Measurements from ENCODE around the gene PTPRO. TPM values are rescaled to one million over a fixed set of nuclear protein-coding genes. Genes with fewer than 3 reads are reported as not detected.

Gene PTPRO
- total RNA-seq, 4 donors from 2014 or later = 1.2 to 4.1 (median 2.1) TPM

GRCh38 chr12:15555446-15555845 lies 233.1 kb downstream of the PTPRO start:
- H3K9me3 ChIP-seq = no peaks in the 10 kb centered on the region
- no peaks in the 10 kb centered on the region for H3K27me3 ChIP-seq
- H3K4me1 ChIP-seq = no peaks in the 10 kb centered on the region
- H3K4me3 ChIP-seq = no peak overlapping the region
- H3K27ac ChIP-seq = no peak overlapping the region
- no peak for DNase-seq
- no peaks in the 10 kb centered on the region for H3K36me3 ChIP-seq
- TF ChIP-seq POLR2A (IDR thresholded peaks at IDR 0.05) = no peak
- TF ChIP-seq CTCF (IDR thresholded peaks at IDR 0.05) = no peak

GRCh38 chr12:15556411-15557102 lies 234.2 kb downstream of the PTPRO start:
- no peak overlapping the region for H3K4me3 ChIP-seq
- no peak for DNase-seq

GRCh38 chr12:15558915-15559528 lies 236.7 kb downstream of the PTPRO start:
- TF ChIP-seq CTCF (IDR thresholded peaks at IDR 0.05) (no peak), POLR2A (IDR thresholded peaks at IDR 0.05) (no peak)
- Histone ChIP-seq H3K4me1 (no peaks in the 10 kb centered on the region), H3K4me3 (no peak overlapping the region), H3K27me3 (no peaks in the 10 kb centered on the region), H3K27ac (no peak overlapping the region), H3K36me3 (no peaks in the 10 kb centered on the region), H3K9me3 (no peaks in the 10 kb centered on the region)
- no peak for DNase-seq

More at GRCh38 chr12:15556411-15557102, 234.2 kb downstream of the PTPRO start:
- no peaks in the 10 kb centered on the region for H3K27me3 ChIP-seq
- H3K36me3 ChIP-seq = no peaks in the 10 kb centered on the region
- H3K4me1 ChIP-seq = no peaks in the 10 kb centered on the region
- TF ChIP-seq CTCF (IDR thresholded peaks at IDR 0.05) = no peak
- no peak for TF ChIP-seq POLR2A (IDR thresholded peaks at IDR 0.05)
- no peak overlapping the region for H3K27ac ChIP-seq
- no peaks in the 10 kb centered on the region for H3K9me3 ChIP-seq

- Histone ChIP-seq H3K27me3 (no peaks in the 10 kb centered on the region), H3K36me3 (no peaks in the 10 kb centered on the region), H3K4me1 (no peaks in the 10 kb centered on the region), H3K4me3 (no peak overlapping the region), H3K27ac (no peak overlapping the region), H3K9me3 (no peaks in the 10 kb centered on the region)
- DNase-seq = no peak
- no peak for TF ChIP-seq CTCF (IDR thresholded peaks at IDR 0.05)
- no peak for TF ChIP-seq POLR2A (IDR thresholded peaks at IDR 0.05)
These were observed 239.1 kb downstream of the PTPRO start for GRCh38 chr12:15561396-15561795.

- H3K4me1 ChIP-seq = no peaks in the 10 kb centered on the region
- no peaks in the 10 kb centered on the region for H3K27me3 ChIP-seq
- no peak overlapping the region for H3K4me3 ChIP-seq
- TF ChIP-seq POLR2A (IDR thresholded peaks at IDR 0.05) = no peak
- no peak for TF ChIP-seq CTCF (IDR thresholded peaks at IDR 0.05)
- no peak for DNase-seq
- H3K27ac ChIP-seq = no peak overlapping the region
- no peaks in the 10 kb centered on the region for H3K9me3 ChIP-seq
- no peaks in the 10 kb centered on the region for H3K36me3 ChIP-seq
These were observed 240.0 kb downstream of the PTPRO start for GRCh38 chr12:15562263-15562662.

Measured in Peyer's patch (tissue), 4 donors.